Smooth muscle cell (in vitro differentiated cells): Measurements from ENCODE around the gene ZRANB3. TPM values are rescaled to one million over a fixed set of nuclear protein-coding genes. Genes with fewer than 3 reads are reported as not detected.

Source experiments
- DNase-seq: peaks from one replicate; lab custom pipeline; 2025; ENCODE audit not compliant: unreplicated experiment; lab: John Stamatoyannopoulos, UW
- H2AFZ ChIP-seq: fragments of 200-600 bp; sonication (generic); 2 replicates; pipeline ENCODE4 v1.6.0; 2016; ENCODE audit warnings: antibody characterized with exemption, low read depth, mild to moderate bottlenecking
- H3F3A ChIP-seq: fragments of 200-600 bp; sonication (generic); 2 replicates; pipeline ENCODE4 v1.6.0; 2017; ENCODE audit warnings: antibody characterized with exemption, low read depth
- H3K27ac ChIP-seq: fragments of 200-600 bp; sonication (generic); 2 replicates; pipeline ENCODE4 v1.5.1; 2016; ENCODE audit warnings: low read depth, mild to moderate bottlenecking
- H3K27me3 ChIP-seq: fragments of 200-600 bp; sonication (generic); 2 replicates; pipeline ENCODE4 v1.6.1; 2016; ENCODE audit warnings: low read depth, mild to moderate bottlenecking
- H3K36me3 ChIP-seq: fragments of 200-600 bp; sonication (generic); 2 replicates; pipeline ENCODE4 v1.5.1; 2016; ENCODE audit warnings: low read depth
- H3K4me1 ChIP-seq: fragments of 200-600 bp; sonication (generic); 2 replicates; pipeline ENCODE4 v1.5.1; 2016; ENCODE audit warnings: low read depth
- H3K4me2 ChIP-seq: fragments of 200-600 bp; sonication (generic); 2 replicates; pipeline ENCODE4 v1.6.0; 2016; ENCODE audit warnings: mild to moderate bottlenecking
- H3K4me3 ChIP-seq: fragments of 200-600 bp; sonication (generic); 2 replicates; pipeline ENCODE4 v1.5.1; 2016; ENCODE audit warnings: mild to moderate bottlenecking
- H3K79me2 ChIP-seq: fragments of 200-600 bp; sonication (generic); 2 replicates; pipeline ENCODE4 v1.6.0; 2016; ENCODE audit warnings: low read depth, mild to moderate bottlenecking
- H3K9ac ChIP-seq: fragments of 200-600 bp; sonication (generic); 2 replicates; pipeline ENCODE4 v1.6.0; 2016; ENCODE audit warnings: low read depth
- H3K9me3 ChIP-seq: fragments of 200-600 bp; sonication (generic); replicated peaks from 2 replicates; pipeline ENCODE4 v1.5.1; 2016; ENCODE audit warnings: low read depth
- H4K20me1 ChIP-seq: fragments of 200-600 bp; sonication (generic); 2 replicates; pipeline ENCODE4 v1.6.0; 2016; ENCODE audit warnings: low read depth
- CTCF ChIP-seq: fragments of 200-600 bp; sonication (generic); IDR thresholded peaks from 2 replicates; pipeline ENCODE4 v1.5.1; 2017; ENCODE audit warnings: borderline replicate concordance, mild to moderate bottlenecking, antibody characterized with exemption; ENCODE audit not compliant: insufficient read depth, poor library complexity, severe bottlenecking
- WGBS: methylation state at CpG from one replicate; pipeline ENCODE4 v1.1.7; 2016; ENCODE audit warnings: low lambda C conversion rate; 5-methylcytosine and 5-hydroxymethylcytosine counted together
- polyA plus RNA-seq: library from polyadenylated mRNA; unstranded; fragments of >200 nt; fragmentation: Nextera tagmentation; extraction: Ambion mirVana; gene quantifications from 2 replicates; pipeline ENCODE4 v1.2.1, GENCODE V29; 2016
- total RNA-seq: library from RNA; depleted of rRNA; stranded (reverse); fragments of >200 nt; gene quantifications from 2 replicates; pipeline ENCODE4 v1.2.3, GENCODE V29; 2014

The ZRANB3 gene
- total and polyA plus RNA-seq, 2 experiments from 2014 or later, result 1.9 to 4.1 TPM

- Histone ChIP-seq H3K27ac (no peak overlapping the region), H2AFZ (no peak overlapping the region), H3K27me3 (no peaks in the 10 kb centered on the region), H3K4me1 (peaks cover 2% of the 10 kb centered on the region), H4K20me1 (no peaks in the 10 kb centered on the region), H3K4me2 (no peak overlapping the region), H3K36me3 (no peaks in the 10 kb centered on the region), H3K9me3 (no peaks in the 10 kb centered on the region), H3K4me3 (no peak overlapping the region), H3K79me2 (no peaks in the 10 kb centered on the region), H3F3A (no peaks in the 10 kb centered on the region), H3K9ac (no peak overlapping the region)
- no peak for DNase-seq
- WGBS, result 96% methylated on average over 2 of the region's 2 CpGs
- TF ChIP-seq CTCF, result no peak
Measured at GRCh38 chr2:135218426-135218825, 312.6 kb downstream of the ZRANB3 start.

- no peak overlapping the region for H2AFZ ChIP-seq
- no peaks in the 10 kb centered on the region for H3K27me3 ChIP-seq
- peaks cover 9% of the 10 kb centered on the region for H3F3A ChIP-seq
- no peak overlapping the region for H3K4me3 ChIP-seq
- peak overlapping the region; percentile 16 for H3K27ac ChIP-seq
- no peaks in the 10 kb centered on the region for H3K9me3 ChIP-seq
- TF ChIP-seq CTCF, result no peak
- 26% methylated on average over 2 of the region's 2 CpGs for WGBS
- no peaks in the 10 kb centered on the region for H3K79me2 ChIP-seq
- H3K4me1 ChIP-seq, result peaks cover 17% of the 10 kb centered on the region
- no peaks in the 10 kb centered on the region for H4K20me1 ChIP-seq
- DNase-seq, result no peak
- H3K36me3 ChIP-seq, result no peaks in the 10 kb centered on the region
- H3K9ac ChIP-seq, result no peak overlapping the region
- peak overlapping the region; percentile 63 for H3K4me2 ChIP-seq
Measured at GRCh38 chr2:135212757-135213156, 318.3 kb downstream of the ZRANB3 start.

DNA sequence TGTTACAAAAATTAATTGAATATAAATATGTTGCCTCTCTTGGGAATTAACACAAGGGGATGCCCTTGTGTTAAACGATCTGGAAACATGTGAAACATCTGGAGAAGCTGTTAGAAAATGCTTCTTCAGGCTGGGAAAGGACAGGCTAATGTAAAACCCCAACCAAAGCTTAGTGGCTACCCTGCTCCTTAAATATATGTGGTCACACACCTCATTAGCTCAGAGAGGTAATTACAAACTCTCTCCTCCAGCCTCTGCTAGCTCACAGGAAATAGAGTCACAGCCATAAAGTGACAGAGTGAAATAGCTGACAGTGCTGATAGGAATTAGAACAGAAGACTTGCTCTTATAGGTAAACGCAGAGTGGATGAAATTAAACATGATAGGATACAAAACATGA, 323.0 kb downstream of the ZRANB3 start:
- Histone ChIP-seq H3K9me3 (no peaks in the 10 kb centered on the region), H2AFZ (no peak overlapping the region), H3K27ac (no peak overlapping the region), H3K4me3 (no peak overlapping the region), H3K79me2 (no peaks in the 10 kb centered on the region), H3K4me1 (peaks cover 11% of the 10 kb centered on the region), H3F3A (peaks cover 9% of the 10 kb centered on the region), H3K36me3 (no peaks in the 10 kb centered on the region), H4K20me1 (no peaks in the 10 kb centered on the region), H3K27me3 (no peaks in the 10 kb centered on the region), H3K9ac (no peak overlapping the region), H3K4me2 (no peak overlapping the region)
- 83% methylated on average over 2 of the region's 2 CpGs for WGBS
- no peak for TF ChIP-seq CTCF
- no peak for DNase-seq

- no peaks in the 10 kb centered on the region for H3K79me2 ChIP-seq
- TF ChIP-seq CTCF, result no peak
- no peaks in the 10 kb centered on the region for H3K27me3 ChIP-seq
- H3K9me3 ChIP-seq, result no peaks in the 10 kb centered on the region
- no peaks in the 10 kb centered on the region for H3F3A ChIP-seq
- H3K27ac ChIP-seq, result no peak overlapping the region
- H3K4me3 ChIP-seq, result no peak overlapping the region
- no peak overlapping the region for H3K9ac ChIP-seq
- H3K4me1 ChIP-seq, result no peaks in the 10 kb centered on the region
- WGBS, result 100% methylated on average over 3 of the region's 3 CpGs
- H3K4me2 ChIP-seq, result no peak overlapping the region
- no peaks in the 10 kb centered on the region for H4K20me1 ChIP-seq
- no peaks in the 10 kb centered on the region for H3K36me3 ChIP-seq
- DNase-seq, result no peak
- H2AFZ ChIP-seq, result no peak overlapping the region
Measured at GRCh38 chr2:135203944-135204343, 327.1 kb downstream of the ZRANB3 start.
